Right ventricle myocardium superior (tissue), 1 donor: ENCODE results near the gene TMEM121. TPM values are rescaled to one million over a fixed set of nuclear protein-coding genes. Genes with fewer than 3 reads are reported as not detected.

Experiments
- ATAC-seq: fragments of 200-7000 bp; cut with Tn5 transposase; one replicate; pipeline ENCODE4 v1.9.1; 2020; ENCODE audit warnings: mild to moderate bottlenecking; ENCODE audit not compliant: poor library complexity
- DNase-seq: peaks from one replicate; pipeline ENCODE4 v3.0.0-alpha.2; 2020
- intact Hi-C: fragments of 100-400 bp; cut with DNase I; formaldehyde crosslinking; loops from one replicate; pipeline ENCODE4 v1.11.2; 2022
- long read RNA-seq: library from polyadenylated mRNA; unstranded; transcript quantifications from one replicate; pipeline ENCODE4 v2.0.0, GENCODE V29; 2021
- total RNA-seq: library from RNA; stranded (reverse); fragmentation: NEBNext Ultra II Directional; extraction: Animal tissue kit (Norgen Biotek cat#: 25700); gene quantifications from one replicate; pipeline ENCODE4 v1.2.1, GENCODE V29; 2021
- donor health status: DM: no; HTN: yes; CAD: no; lungs with severe emphysema.

TMEM121 gene
- total RNA-seq, result 3.1 TPM
- long read RNA-seq, transcript TMEM121-201 (2 exons, 1,532 nt), result major isoform, 7 of 10 reads
- long read RNA-seq, partial matches to known transcripts, result 0 of 10 reads
- long read RNA-seq, other reads (novel, unspliced or antisense), result 2 of 10 reads

GRCh38 chr14:105525861-105526775, at the start of gene TMEM121:
Gene TMEM121 (plus strand): TSS chr14:105526583. CDS start chr14:105528835, 2,252 bp downstream.
- intact Hi-C loops, result loop anchor here (5.0 kb wide), 1 partner anchor 154 kb away; no protein-coding TSS in a partner anchor
- ATAC-seq, result peak; percentile 6
- no peak for DNase-seq

- intact Hi-C loops, result no loop called here
- ATAC-seq (no peak), DNase-seq (peak; percentile 60)
Measured at GRCh38 chr14:105476831-105477659, 49.3 kb upstream of the TMEM121 start.

- DNase-seq (no peak), ATAC-seq (no peak)
- intact Hi-C loops, result no loop called here
Measured at GRCh38 chr14:105477660-105478397, 48.6 kb upstream of the TMEM121 start.

GRCh38 chr14:105478398-105479251, 47.8 kb upstream of the TMEM121 start:
- DNase-seq (no peak), ATAC-seq (no peak)
- intact Hi-C loops, result no loop called here

GRCh38 chr14:105479431-105480158, 46.8 kb upstream of the TMEM121 start:
- intact Hi-C loops, result no loop called here
- no peak for DNase-seq

GRCh38 chr14:105480199-105480746, 46.1 kb upstream of the TMEM121 start:
- intact Hi-C loops, result no loop called here

More at GRCh38 chr14:105479431-105480158, 46.8 kb upstream of the TMEM121 start:
- no peak for ATAC-seq

GRCh38 chr14:105480807-105481801, 45.3 kb upstream of the TMEM121 start:
- peak; percentile 93 for DNase-seq
- intact Hi-C loops, result no loop called here
- peak; percentile 76 for ATAC-seq

More at GRCh38 chr14:105480199-105480746, 46.1 kb upstream of the TMEM121 start:
- ATAC-seq (no peak), DNase-seq (no peak)

- DNase-seq, result peak; percentile 96
- peak; percentile 47 for ATAC-seq
- intact Hi-C loops, result no loop called here
Measured at GRCh38 chr14:105481886-105482457, 44.4 kb upstream of the TMEM121 start.

- intact Hi-C loops, result no loop called here
- ATAC-seq, result no peak
- DNase-seq, result no peak
Measured at GRCh38 chr14:105482486-105483110, 43.8 kb upstream of the TMEM121 start.

- no peak for DNase-seq
- no peak for ATAC-seq
- intact Hi-C loops, result no loop called here
Measured at GRCh38 chr14:105483300-105484068, 42.9 kb upstream of the TMEM121 start.

- DNase-seq (peak; percentile 73), ATAC-seq (no peak)
- intact Hi-C loops, result no loop called here
Measured at GRCh38 chr14:105484069-105484996, 42.0 kb upstream of the TMEM121 start.

- intact Hi-C loops, result loop anchor here (5.0 kb wide), 1 partner anchor 38 kb away; no protein-coding TSS in a partner anchor
- DNase-seq (no peak), ATAC-seq (no peak)
Measured at GRCh38 chr14:105484997-105485393, 41.4 kb upstream of the TMEM121 start.

GRCh38 chr14:105485739-105486162, 40.6 kb upstream of the TMEM121 start:
- DNase-seq (peak; percentile 68), ATAC-seq (no peak)
- intact Hi-C loops, result loop anchor here (5.0 kb wide), 1 partner anchor 38 kb away; no protein-coding TSS in a partner anchor
